ENCODE results near the gene GAL3ST1.
"Not testable (repeated sequence)": the region's sequence is repeated elsewhere in the genome, so short reads cannot be mapped to it uniquely, and the experiment has no call there.

Gene GAL3ST1

GRCh38 chr22:30564045-30564760, 10.3 kb downstream of the GAL3ST1 start:
- DNase-seq (ENCODE audit: low read depth): no peak

DNA sequence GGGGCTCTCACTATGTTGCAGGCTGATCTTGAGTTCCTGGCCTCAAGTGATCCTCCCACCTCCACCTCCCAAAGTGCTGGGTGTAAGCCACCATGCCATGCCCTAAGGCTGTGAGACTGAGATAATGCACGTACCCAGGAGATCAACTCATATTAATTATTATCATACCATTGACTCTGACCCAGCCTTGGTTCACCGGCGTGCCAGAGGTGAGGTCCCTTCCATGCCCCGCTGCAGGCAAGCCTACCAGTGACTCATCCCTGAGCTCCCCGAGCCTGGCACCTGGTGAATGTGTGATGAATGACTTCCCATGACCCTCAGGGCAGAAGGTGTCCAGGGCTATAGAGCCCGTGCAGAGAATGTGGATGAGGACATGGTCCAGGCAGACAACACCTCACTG, 12.1 kb downstream of the GAL3ST1 start:
- DNase-seq (ENCODE audit: low read depth): no peak

- DNase-seq (ENCODE audit: low read depth): no peak
Observed at GRCh38 chr22:30561402-30562189, 12.9 kb downstream of the GAL3ST1 start.

DNA sequence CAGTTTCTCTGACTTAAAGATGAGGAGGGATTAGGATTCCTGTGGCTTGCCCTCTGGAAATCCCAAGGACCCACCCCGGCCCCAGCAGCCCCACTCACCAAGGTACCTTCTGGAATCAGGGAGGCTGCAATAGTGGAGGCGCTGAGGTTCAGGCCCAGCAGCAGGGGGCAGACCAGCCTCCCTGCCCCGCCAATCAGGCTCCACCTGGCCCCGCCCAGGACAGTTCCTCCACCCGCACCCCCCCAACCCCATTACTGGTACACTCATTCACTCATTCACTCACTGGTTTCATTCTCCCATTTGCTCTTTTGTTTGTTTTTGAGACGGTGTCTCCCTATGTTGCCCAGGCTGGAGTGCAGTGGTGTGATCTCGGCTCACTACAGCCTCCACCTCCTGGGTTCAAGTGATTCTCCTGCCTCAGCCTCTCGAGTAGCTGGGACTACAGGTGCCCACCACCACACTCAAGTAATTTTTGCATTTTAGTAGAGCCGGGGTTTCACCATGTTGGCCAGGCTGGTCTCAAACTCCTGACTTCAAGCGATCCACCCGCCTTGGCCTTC, 13.7 kb downstream of the GAL3ST1 start:
- DNase-seq (ENCODE audit: low read depth): not testable (repeated sequence)

- DNase-seq (ENCODE audit: low read depth): no peak
Observed at GRCh38 chr22:30559889-30560288, 14.6 kb downstream of the GAL3ST1 start.

- DNase-seq (ENCODE audit: low read depth): no peak
Observed at GRCh38 chr22:30557243-30557642, 17.2 kb downstream of the GAL3ST1 start.

GRCh38 chr22:30556388-30556787, 18.1 kb downstream of the GAL3ST1 start:
- no peak for DNase-seq (ENCODE audit: low read depth)

GRCh38 chr22:30555282-30556210, 18.9 kb downstream of the GAL3ST1 start:
- no peak for DNase-seq (ENCODE audit: low read depth)

DNA sequence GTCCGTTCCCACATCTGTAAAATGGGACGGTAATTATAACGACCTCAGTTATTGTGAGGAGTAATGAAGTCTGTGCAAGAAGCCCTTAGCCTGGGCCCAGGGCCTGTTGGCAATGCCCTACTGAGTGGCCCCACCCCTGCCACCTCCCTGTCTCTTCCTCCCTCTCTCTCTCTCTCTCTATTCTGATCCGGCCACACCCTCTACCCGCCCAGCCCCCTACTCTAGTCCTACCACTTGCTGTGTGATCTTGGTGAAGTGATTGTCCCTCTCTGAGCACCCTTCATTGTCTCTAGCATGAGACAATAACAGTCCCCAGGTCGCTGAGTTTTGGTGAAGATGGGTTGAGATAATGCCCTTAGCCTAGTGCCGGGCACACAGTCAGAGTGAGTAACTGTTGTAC, 20.5 kb downstream of the GAL3ST1 start:
- DNase-seq (ENCODE audit: low read depth): no peak

DNA sequence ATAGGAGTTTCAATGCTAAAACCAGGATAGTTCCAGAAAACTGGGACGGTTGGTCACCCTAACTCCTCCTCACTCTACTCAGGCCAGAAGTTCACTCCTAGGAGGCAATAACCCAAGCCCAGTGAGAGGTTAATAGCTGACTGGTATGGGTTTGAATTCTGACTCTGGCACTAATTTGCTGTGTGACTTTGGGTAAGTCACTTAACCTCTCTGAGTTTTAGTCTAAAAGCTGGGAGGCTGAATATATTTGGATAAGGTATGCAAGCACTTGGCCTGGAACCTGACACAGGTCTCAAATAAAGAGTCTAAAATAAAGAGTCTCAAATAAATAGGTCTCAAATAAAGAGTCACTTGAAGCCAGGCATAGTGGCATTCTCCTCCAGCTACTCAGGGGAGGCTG, 21.7 kb downstream of the GAL3ST1 start:
- DNase-seq (ENCODE audit: low read depth): no peak

DNA sequence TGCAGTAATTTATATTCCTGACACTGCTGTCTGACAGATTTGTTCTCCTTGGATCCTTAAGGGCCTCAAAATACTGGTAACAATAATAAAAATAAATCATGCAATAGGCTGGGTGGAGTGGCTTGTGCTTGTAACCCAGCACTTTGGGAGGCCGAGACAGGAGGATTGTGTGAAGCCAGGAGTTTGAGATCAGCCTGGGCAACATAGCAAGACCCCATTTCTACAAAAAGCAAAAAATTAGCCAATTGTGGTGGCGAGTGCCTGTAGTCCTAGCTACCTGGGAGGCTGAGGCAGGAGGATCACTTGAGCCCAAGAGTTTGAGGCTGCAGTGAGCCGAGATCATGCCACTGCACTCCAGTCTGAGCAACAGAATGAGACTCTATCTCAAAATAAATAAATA, 22.7 kb downstream of the GAL3ST1 start:
- DNase-seq (ENCODE audit: low read depth): not testable (repeated sequence)

- DNase-seq (ENCODE audit: low read depth): no peak
Observed at GRCh38 chr22:30547188-30547587, 27.3 kb downstream of the GAL3ST1 start.

GRCh38 chr22:30546616-30547015, 27.8 kb downstream of the GAL3ST1 start, which contains the start of gene SEC14L6:
Gene SEC14L6 (minus strand): TSS chr22:30546741. CDS start chr22:30546682, 59 bp downstream.
- DNase-seq (ENCODE audit: low read depth): no peak

- no peak for DNase-seq (ENCODE audit: low read depth)
Observed at GRCh38 chr22:30542811-30543188, 31.7 kb downstream of the GAL3ST1 start.

GRCh38 chr22:30541961-30542810, 32.3 kb downstream of the GAL3ST1 start:
- DNase-seq (ENCODE audit: low read depth): no peak

GRCh38 chr22:30541511-30541910, 33.0 kb downstream of the GAL3ST1 start:
- not testable (repeated sequence) for DNase-seq (ENCODE audit: low read depth)

GRCh38 chr22:30539368-30539767, 35.1 kb downstream of the GAL3ST1 start:
- no peak for DNase-seq (ENCODE audit: low read depth)

DNA sequence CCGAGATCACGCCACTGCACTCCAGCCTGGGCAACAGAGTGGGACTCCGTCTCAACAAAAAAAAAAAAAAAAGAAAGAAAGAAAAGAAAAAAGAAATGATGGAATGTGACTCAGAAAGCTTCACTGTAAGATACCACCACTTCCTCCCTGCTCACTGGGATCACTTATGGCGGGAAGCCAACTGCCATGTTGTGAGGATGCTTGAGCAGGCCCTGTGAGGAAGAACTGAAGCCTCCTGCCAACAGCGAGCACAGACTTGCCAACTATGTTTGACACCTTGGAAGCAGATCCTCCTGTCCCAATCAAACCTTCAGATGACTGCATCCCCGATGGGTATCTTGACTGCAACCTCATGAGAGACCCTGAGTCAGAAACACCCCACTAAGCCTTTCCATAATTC, 36.2 kb downstream of the GAL3ST1 start:
- DNase-seq (ENCODE audit: low read depth): no peak

GRCh38 chr22:30537083-30537731, 37.3 kb downstream of the GAL3ST1 start:
- DNase-seq (ENCODE audit: low read depth): no peak

DNA sequence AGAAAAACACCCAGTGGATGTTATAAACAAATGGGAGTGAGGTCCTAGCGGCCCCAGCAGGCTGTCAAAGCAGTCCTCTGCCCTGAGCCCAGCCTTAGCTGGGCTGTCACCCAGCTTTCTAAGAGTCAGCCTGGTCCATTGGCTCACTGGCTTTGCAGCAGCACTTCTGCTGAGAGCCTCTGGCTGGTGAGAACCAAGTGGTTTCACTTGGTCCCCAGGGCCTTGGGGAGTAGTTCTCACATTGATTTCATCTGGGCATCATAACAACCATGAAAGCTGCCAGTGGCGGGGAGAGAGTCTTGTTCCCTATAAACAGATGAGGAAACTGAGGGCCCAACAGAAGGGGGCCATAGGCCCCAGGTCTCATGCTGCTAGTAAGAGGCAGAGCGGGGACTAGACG, 39.3 kb downstream of the GAL3ST1 start:
- DNase-seq (ENCODE audit: low read depth): no peak

Data from activated T-helper 1 cell treated with Interleukin-2 at 50 U/mL for 16 hours (primary cell).